AG04450 (cell line): ENCODE data around the gene CYP24A1. TPM values are rescaled to one million over a fixed set of nuclear protein-coding genes. Genes with fewer than 3 reads are reported as not detected.
"Not testable (repeated sequence)": the region's sequence is repeated elsewhere in the genome, so short reads cannot be mapped to it uniquely, and the experiment has no call there.

Experiments used
- CTCF ChIA-PET: fragments of 300-600, 350-600 bp; formaldehyde crosslinking; extraction: SDS; loops from one replicate; lab custom pipeline; 2022; ENCODE audit warnings: antibody characterized with exemption, inconsistent platforms; lab: Charles Lee
- POLR2A ChIA-PET: fragments of 350-600 bp; formaldehyde crosslinking; extraction: SDS; loops from one replicate; lab custom pipeline; 2021; ENCODE audit warnings: antibody characterized with exemption, inconsistent platforms; lab: Yijun Ruan, JAX
- DNase-seq: peaks from one replicate; pipeline ENCODE4 v3.0.0-alpha.2; 2011; ENCODE audit warnings: low read depth, low spot score
- H3K27ac ChIP-seq: one replicate; pipeline ENCODE4 v1.5.1; 2012; ENCODE audit warnings: low read depth, low read length, control low read depth
- H3K27me3 ChIP-seq: one replicate; pipeline ENCODE4 v1.6.0; 2012; ENCODE audit warnings: low read length; ENCODE audit not compliant: control insufficient read depth, insufficient read depth
- H3K4me3 ChIP-seq: 2 replicates; pipeline ENCODE4 v1.5.1; 2011; ENCODE audit warnings: mild to moderate bottlenecking, low read depth, low read length, control low read depth
- H3K9me3 ChIP-seq: 2 replicates; pipeline ENCODE4 v1.5.1; 2012; ENCODE audit warnings: low read length; ENCODE audit not compliant: control insufficient read depth, insufficient read depth
- CTCF ChIP-seq: IDR thresholded peaks from 2 replicates; pipeline ENCODE4 v1.5.1; 2011; ENCODE audit warnings: low read depth, low read length, control low read depth, inconsistent platforms
- polyA plus RNA-seq: library from polyadenylated mRNA; depleted of rRNA; stranded (reverse); fragments of >200 nt; gene quantifications from 2 replicates; pipeline ENCODE4 v1.2.3, GENCODE V29; 2011

Gene CYP24A1
- polyA plus RNA-seq, 1 experiment = 2.1 TPM

- H3K9me3 ChIP-seq = no peaks in the 10 kb centered on the region
- ChIA-PET CTCF (interaction anchor here (0.6 to 1.4 kb wide), 2 partner anchors 21 to 26 kb away, joined by 3 read pairs; no protein-coding TSS in a partner anchor), POLR2A (no interaction called here)
- no peak overlapping the region for H3K4me3 ChIP-seq
- DNase-seq = no peak
- no peak overlapping the region for H3K27ac ChIP-seq
- no peak for TF ChIP-seq CTCF
- H3K27me3 ChIP-seq = no peaks in the 10 kb centered on the region
These were observed 44.4 kb downstream of the CYP24A1 start for GRCh38 chr20:54129350-54129749.

- no peaks in the 10 kb centered on the region for H3K9me3 ChIP-seq
- no peak for DNase-seq
- H3K27me3 ChIP-seq = no peaks in the 10 kb centered on the region
- no peak overlapping the region for H3K4me3 ChIP-seq
- TF ChIP-seq CTCF = no peak
- POLR2A ChIA-PET = no interaction called here
- H3K27ac ChIP-seq = no peak overlapping the region
- CTCF ChIA-PET = interaction anchor here (0.6 to 1.6 kb wide), 3 partner anchors 11 to 80 kb away, joined by 3 to 6 read pairs (median 5); partner anchors contain the start of gene PFDN4
These were observed 45.8 kb downstream of the CYP24A1 start for GRCh38 chr20:54127855-54128574.

- no peak for DNase-seq
- H3K4me3 ChIP-seq = no peak overlapping the region
- POLR2A ChIA-PET = no interaction called here
- no peak for TF ChIP-seq CTCF
- CTCF ChIA-PET = interaction anchor here (0.9 to 1.6 kb wide), 3 partner anchors 23 to 81 kb away, joined by 3 to 6 read pairs (median 5); partner anchors contain the start of gene PFDN4
- no peaks in the 10 kb centered on the region for H3K27me3 ChIP-seq
- H3K27ac ChIP-seq = no peak overlapping the region
- no peaks in the 10 kb centered on the region for H3K9me3 ChIP-seq
These were observed 46.8 kb downstream of the CYP24A1 start for GRCh38 chr20:54126806-54127655.

GRCh38 chr20:54126328-54126727 is 47.5 kb downstream of the CYP24A1 start:
- H3K9me3 ChIP-seq, H3K27ac ChIP-seq, H3K27me3 ChIP-seq, H3K4me3 ChIP-seq, POLR2A ChIA-PET, DNase-seq: not testable (repeated sequence)
- CTCF ChIA-PET = interaction anchor here (1.5 to 1.6 kb wide), 2 partner anchors 22 to 82 kb away, joined by 5 to 6 read pairs; partner anchors contain the start of gene PFDN4

- ChIA-PET CTCF (interaction anchor here (0.7 to 1.8 kb wide), 3 partner anchors 8 to 20 kb away, joined by 3 to 4 read pairs (median 3); no protein-coding TSS in a partner anchor), POLR2A (no interaction called here)
- no peak for TF ChIP-seq CTCF
- Histone ChIP-seq H3K27ac (peak overlapping the region; percentile 81), H3K27me3 (no peaks in the 10 kb centered on the region), H3K9me3 (no peaks in the 10 kb centered on the region), H3K4me3 (no peak overlapping the region)
- DNase-seq = no peak
These were observed 50.1 kb downstream of the CYP24A1 start for GRCh38 chr20:54123587-54124180.
